Nephron (organoid): Measurements from ENCODE around the gene ATXN1.
"Not testable (repeated sequence)": the region's sequence is repeated elsewhere in the genome, so short reads cannot be mapped to it uniquely, and the experiment has no call there.

Experiments
- H3K27ac Mint-ChIP-seq, 3 experiments: 2 replicates each; pipeline ENCODE4 v1.8.0; 2020; ENCODE audit warnings: mixed read lengths in 3 of 3, mild to moderate bottlenecking in 2 of 3, moderate library complexity in 1 of 3
- H3K27me3 Mint-ChIP-seq: 2 replicates; pipeline ENCODE4 v1.8.0; 2021; ENCODE audit warnings: low read depth, mild to moderate bottlenecking, moderate library complexity, mixed read lengths
- H3K36me3 Mint-ChIP-seq: 2 replicates; pipeline ENCODE4 v1.8.0; 2020; ENCODE audit warnings: low read depth, mixed read lengths
- H3K4me1 Mint-ChIP-seq: 2 replicates; pipeline ENCODE4 v1.8.0; 2020; ENCODE audit warnings: mixed read lengths
- H3K4me3 Mint-ChIP-seq, 3 experiments: 2 replicates each; pipeline ENCODE4 v1.8.0; 2020; ENCODE audit warnings: mild to moderate bottlenecking in 3 of 3, mixed read lengths in 3 of 3, moderate library complexity in 2 of 3
- H3K9me3 Mint-ChIP-seq: 2 replicates; pipeline ENCODE4 v1.8.0; 2020; ENCODE audit warnings: mixed read lengths
- TF ChIP-seq, protein P1 (sequence below), 3 experiments: fragments of 200-600 bp; sonication (generic); IDR thresholded peaks; one replicate each; pipeline ENCODE4 v1.5.0; 2021; ENCODE audit warnings: antibody characterized with exemption in 3 of 3; ENCODE audit not compliant: unreplicated experiment in 3 of 3

ATXN1 gene

GRCh38 chr6:16712931-16713484 lies 48.3 kb downstream of the ATXN1 start:
- H3K4me3 Mint-ChIP-seq, result no peak overlapping the region
- peak overlapping the region; percentile 6 to 63 (median 26) for H3K27ac Mint-ChIP-seq
- H3K27me3 Mint-ChIP-seq, result no peaks in the 10 kb centered on the region
- H3K36me3 Mint-ChIP-seq, result no peaks in the 10 kb centered on the region
- peaks cover 26% of the 10 kb centered on the region for H3K4me1 Mint-ChIP-seq
- TF ChIP-seq, protein P1, sequence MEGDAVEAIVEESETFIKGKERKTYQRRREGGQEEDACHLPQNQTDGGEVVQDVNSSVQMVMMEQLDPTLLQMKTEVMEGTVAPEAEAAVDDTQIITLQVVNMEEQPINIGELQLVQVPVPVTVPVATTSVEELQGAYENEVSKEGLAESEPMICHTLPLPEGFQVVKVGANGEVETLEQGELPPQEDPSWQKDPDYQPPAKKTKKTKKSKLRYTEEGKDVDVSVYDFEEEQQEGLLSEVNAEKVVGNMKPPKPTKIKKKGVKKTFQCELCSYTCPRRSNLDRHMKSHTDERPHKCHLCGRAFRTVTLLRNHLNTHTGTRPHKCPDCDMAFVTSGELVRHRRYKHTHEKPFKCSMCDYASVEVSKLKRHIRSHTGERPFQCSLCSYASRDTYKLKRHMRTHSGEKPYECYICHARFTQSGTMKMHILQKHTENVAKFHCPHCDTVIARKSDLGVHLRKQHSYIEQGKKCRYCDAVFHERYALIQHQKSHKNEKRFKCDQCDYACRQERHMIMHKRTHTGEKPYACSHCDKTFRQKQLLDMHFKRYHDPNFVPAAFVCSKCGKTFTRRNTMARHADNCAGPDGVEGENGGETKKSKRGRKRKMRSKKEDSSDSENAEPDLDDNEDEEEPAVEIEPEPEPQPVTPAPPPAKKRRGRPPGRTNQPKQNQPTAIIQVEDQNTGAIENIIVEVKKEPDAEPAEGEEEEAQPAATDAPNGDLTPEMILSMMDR (IDR thresholded peaks at IDR 0.05; ENCODE audit: unreplicated experiment in 3 of 3), result no peak
- H3K9me3 Mint-ChIP-seq, result no peaks in the 10 kb centered on the region

DNA sequence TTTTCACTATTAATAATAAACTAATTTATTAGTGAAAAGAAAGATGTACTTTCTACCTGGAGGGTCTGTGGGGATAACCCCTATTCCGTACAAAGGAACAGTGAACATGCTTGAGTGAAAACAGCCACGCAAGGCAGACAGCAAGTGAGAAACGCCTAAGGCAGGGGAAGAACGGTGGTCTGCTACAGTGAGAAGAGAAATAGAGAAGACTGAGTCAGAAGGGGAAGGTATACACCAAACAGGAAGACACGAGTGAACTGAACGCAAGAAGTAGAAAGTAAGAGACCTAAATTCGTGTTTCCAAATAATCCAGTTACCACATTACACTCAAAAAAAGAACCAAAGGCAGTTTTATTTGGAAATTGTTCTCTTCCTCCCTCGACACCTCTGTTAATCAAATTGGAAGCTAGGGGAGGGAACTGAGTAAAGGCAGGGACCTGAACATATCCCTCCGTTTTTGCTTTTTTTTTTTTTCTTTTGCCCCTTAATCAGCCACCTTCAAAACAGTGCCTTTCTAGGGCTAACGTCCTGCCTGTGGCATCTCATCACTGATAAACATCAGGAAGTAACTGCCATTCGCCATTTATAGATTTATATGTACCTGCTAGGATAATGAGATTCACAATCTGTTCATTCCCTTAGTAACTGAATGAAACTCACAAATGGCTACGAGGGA lies 48.9 kb downstream of the ATXN1 start:
- Mint-ChIP-seq H3K4me1 (peaks cover 20% of the 10 kb centered on the region), H3K4me3 (no peak overlapping the region), H3K36me3 (no peaks in the 10 kb centered on the region), H3K27ac (peak overlapping the region; percentile 6 to 63 (median 26)), H3K27me3 (no peaks in the 10 kb centered on the region), H3K9me3 (no peaks in the 10 kb centered on the region)
- TF ChIP-seq, protein P1 (IDR thresholded peaks at IDR 0.05; ENCODE audit: unreplicated experiment in 3 of 3), result no peak

DNA sequence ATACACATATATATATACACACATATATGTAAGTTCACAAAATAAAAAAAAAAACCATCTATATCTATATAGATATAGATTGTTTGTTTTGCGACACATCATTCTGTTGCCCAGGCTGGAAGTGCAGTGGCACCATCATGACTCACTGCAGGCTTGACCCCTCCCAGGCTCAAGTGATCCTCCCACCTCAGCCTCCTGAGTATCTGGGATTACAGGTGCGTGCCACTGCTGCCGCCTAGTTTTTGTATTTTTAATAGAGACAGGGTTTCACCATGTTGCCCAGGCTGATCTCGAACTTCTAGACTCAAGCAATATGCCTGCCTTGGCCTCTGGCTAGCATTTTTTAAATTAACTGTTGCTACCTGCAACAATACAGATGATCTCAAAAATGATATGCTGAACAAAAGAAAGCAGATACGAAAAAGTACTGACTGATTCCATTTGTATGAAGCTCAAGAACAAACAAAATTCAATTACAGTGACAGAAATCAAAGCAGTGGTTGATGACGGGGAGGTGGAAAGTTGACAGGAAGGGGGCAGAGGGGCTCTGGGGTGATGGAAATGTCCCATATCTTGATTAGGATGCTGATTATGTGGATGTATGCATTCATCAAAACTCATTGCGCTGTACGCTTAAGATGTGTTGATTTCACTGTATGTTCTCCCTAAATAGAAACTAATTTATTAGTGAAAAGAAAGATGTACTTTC lies 49.6 kb downstream of the ATXN1 start:
- H3K27ac Mint-ChIP-seq, result peak overlapping the region in 1 of 3 experiments; percentile 6

DNA sequence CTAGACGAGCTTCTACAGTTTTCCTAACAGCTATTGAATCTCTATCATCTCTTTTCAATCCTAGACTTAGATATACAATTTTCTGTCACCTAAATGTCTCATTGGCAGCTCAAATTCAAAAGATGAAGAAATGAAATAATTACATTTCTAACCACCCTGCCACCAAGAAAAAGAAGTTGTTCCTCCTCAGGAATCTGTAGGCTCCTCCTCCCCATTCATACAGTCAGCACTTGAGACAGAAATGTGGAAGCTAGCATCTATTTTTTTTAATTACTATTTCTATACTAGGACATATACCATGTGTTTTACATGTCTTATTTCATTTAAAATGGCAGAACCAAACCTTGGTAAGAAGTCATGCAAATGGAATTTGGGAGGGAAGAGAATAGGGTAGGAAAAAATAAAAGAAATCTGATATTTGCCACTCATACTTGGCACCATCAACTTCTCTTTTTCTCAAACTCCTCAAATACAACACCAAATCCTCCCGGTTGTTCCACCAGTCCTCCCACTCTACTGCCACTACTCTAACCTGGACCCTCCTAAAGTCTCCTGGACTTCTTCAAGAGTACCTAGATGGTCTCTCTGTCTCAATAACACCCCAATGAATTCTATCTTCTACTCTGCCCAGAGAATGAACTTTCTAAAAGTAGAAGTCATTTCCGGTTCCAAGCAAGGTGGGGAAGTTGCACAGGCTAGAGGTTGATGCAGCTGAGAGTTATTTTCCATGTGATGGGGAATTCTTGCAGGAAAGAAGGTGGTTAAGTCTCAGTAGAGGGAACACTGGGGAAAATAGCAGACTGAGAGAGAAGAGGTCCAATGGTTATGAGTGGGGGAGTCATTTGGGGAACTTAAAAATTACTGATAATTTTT lies 54.1 kb downstream of the ATXN1 start:
- Mint-ChIP-seq H3K4me3 (no peak overlapping the region), H3K36me3 (peaks cover 10% of the 10 kb centered on the region), H3K9me3 (no peaks in the 10 kb centered on the region), H3K27me3 (no peaks in the 10 kb centered on the region), H3K4me1 (peaks cover 22% of the 10 kb centered on the region), H3K27ac (no peak overlapping the region)
- TF ChIP-seq, protein P1 (IDR thresholded peaks at IDR 0.05; ENCODE audit: unreplicated experiment in 3 of 3), result no peak

More for the DNA sequence above, 49.6 kb downstream of the ATXN1 start:
- Mint-ChIP-seq H3K27me3 (no peaks in the 10 kb centered on the region), H3K36me3 (no peaks in the 10 kb centered on the region), H3K4me1 (peaks cover 20% of the 10 kb centered on the region), H3K4me3 (no peak overlapping the region), H3K9me3 (no peaks in the 10 kb centered on the region)
- TF ChIP-seq, protein P1 (IDR thresholded peaks at IDR 0.05; ENCODE audit: unreplicated experiment in 3 of 3), result no peak

DNA sequence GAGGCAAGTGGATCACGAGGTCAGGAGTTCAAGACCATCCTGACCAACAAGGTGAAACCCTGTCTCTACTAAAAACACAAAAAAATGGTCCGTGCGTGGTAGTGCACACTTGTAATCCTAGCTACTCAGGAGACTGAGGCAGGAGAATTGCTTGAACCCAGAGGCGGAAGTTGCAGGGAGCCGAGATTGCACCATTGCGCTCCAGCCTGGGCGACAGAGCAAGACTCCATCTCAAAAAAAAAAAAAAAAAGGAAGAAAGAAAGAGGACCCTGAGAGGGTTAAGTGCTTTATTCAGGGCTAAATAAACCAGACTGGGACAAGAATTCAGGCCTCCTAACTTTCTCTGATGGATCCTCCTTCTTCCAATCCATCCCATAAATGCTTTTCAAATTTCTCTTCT lies 54.8 kb downstream of the ATXN1 start:
- Mint-ChIP-seq H3K36me3 (peaks cover 12% of the 10 kb centered on the region), H3K4me1 (peaks cover 16% of the 10 kb centered on the region)
- H3K27me3 Mint-ChIP-seq, H3K4me3 Mint-ChIP-seq, H3K27ac Mint-ChIP-seq, H3K9me3 Mint-ChIP-seq: not testable (repeated sequence)

GRCh38 chr6:16706029-16706428 lies 55.2 kb downstream of the ATXN1 start:
- TF ChIP-seq, protein P1 (IDR thresholded peaks at IDR 0.05; ENCODE audit: unreplicated experiment in 3 of 3), result no peak
- Mint-ChIP-seq H3K27ac (no peak overlapping the region), H3K27me3 (no peaks in the 10 kb centered on the region), H3K4me3 (no peak overlapping the region), H3K36me3 (peaks cover 17% of the 10 kb centered on the region), H3K4me1 (peaks cover 18% of the 10 kb centered on the region), H3K9me3 (peaks cover 6% of the 10 kb centered on the region)
